GM12865 (cell line): Measurements from ENCODE around the gene SLC5A9.

ENCODE experiments used
- DNase-seq: peaks from one replicate; pipeline ENCODE4 v3.0.0; 2010; ENCODE audit warnings: low read depth
- H3K4me3 ChIP-seq: 2 replicates; pipeline ENCODE4 v1.5.1; 2011; ENCODE audit warnings: mild to moderate bottlenecking, low read depth, low read length, control low read depth
- TF ChIP-seq, protein P1 (sequence below): IDR thresholded peaks from 2 replicates; pipeline ENCODE4 v1.5.1; 2011; ENCODE audit warnings: low read length, control low read depth, low read depth, inconsistent platforms; ENCODE audit not compliant: insufficient read depth; ENCODE audit errors: missing control alignments

SLC5A9 gene

DNA sequence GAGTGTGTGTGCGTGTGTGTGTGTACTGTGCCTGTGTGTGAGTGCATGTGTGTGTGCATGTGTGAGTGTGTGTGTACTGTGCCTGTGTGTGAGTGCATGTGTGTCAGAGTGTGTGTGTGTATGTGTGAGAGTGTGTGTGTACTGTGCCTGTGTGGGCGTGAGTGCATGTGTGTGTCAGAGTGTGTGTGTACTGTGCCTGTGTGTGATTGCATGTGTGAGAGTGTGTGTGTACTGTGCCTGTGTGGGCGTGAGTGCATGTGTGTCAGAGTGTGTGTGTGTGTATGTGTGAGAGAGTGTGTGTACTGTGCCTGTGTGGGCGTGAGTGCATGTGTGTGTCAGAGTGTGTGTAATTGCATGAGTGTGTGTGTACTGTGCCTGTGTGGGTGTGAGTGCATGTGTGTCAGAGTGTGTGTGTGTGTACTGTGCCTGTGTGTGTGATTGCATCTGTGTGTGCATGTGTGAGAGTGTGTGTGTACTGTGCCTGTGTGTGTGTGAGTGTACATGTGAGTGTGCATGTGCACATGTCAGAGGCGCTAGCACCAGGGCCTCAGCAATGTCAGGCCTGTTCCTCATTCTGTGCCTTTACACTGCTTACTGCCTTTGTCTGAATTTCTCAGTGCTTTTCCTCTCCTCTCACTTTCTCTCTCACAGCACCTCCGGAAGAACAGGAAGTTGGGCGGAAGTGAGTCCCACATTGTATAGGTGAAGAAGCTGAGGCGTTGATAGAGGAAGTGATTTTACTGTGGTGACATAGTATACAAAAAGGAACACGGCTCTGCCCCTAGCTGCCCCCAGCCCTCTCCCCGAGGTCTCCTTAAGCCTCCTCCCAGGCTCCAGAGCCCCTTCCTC, 4.9 kb downstream of the SLC5A9 start:
- no peak overlapping the region for H3K4me3 ChIP-seq
- no peak for DNase-seq
- TF ChIP-seq, protein P1, sequence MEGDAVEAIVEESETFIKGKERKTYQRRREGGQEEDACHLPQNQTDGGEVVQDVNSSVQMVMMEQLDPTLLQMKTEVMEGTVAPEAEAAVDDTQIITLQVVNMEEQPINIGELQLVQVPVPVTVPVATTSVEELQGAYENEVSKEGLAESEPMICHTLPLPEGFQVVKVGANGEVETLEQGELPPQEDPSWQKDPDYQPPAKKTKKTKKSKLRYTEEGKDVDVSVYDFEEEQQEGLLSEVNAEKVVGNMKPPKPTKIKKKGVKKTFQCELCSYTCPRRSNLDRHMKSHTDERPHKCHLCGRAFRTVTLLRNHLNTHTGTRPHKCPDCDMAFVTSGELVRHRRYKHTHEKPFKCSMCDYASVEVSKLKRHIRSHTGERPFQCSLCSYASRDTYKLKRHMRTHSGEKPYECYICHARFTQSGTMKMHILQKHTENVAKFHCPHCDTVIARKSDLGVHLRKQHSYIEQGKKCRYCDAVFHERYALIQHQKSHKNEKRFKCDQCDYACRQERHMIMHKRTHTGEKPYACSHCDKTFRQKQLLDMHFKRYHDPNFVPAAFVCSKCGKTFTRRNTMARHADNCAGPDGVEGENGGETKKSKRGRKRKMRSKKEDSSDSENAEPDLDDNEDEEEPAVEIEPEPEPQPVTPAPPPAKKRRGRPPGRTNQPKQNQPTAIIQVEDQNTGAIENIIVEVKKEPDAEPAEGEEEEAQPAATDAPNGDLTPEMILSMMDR = no peak

DNA sequence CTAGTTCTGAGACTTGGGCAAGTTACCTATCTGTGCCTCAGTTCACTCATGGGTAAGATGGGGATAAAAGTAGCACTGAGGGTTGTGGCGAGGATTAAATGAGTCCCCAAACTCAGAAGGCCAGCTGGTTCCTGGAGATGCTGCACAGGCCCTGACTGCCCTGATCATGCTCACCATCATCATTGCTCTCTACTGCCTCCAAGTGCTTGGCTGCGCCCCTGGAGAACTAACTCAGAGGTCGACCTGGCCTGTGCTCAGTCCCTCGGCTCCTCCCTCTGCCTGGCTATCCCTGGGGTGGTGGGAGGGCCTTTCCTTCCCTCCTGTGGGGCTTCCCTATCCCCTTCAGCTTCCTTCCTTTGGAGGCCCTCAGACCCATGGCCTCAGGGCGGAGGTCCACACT, 5.6 kb downstream of the SLC5A9 start:
- H3K4me3 ChIP-seq = no peak overlapping the region
- no peak for DNase-seq
- TF ChIP-seq, protein P1 = no peak

DNA sequence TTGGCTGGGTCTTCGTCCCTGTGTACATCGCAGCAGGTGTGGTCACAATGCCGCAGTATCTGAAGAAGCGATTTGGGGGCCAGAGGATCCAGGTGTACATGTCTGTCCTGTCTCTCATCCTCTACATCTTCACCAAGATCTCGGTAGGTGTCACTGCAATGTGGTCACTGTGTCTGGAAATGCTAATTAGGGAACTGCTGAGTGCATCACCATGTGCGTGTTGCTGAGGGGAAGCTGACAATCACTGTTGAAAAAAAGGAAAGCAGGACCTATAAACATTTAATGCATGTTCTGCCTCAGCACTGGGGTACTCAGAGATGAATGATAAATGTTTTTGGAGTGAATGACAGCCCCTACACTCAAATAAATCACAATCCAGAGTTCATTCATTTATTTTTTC, 6.8 kb downstream of the SLC5A9 start:
- DNase-seq = no peak
- H3K4me3 ChIP-seq = no peak overlapping the region
- TF ChIP-seq, protein P1 = no peak

DNA sequence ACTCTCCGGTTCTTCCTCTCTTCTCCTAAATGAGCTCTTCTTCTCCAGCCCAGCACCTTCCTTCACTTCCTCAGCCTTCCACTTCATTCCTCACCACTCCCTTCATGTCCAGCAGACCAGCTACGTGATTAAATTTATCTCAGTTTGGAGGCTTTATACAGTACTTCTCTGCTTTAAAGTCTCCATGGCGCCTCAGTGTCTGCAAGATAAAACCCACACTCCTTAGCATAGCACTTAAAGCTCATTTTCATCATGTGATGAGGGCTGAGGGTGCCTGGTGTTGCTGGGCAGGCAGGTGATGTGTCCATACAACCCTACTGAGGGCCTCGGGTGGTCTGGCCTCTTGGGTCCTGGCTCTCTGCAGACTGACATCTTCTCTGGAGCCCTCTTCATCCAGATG, 7.7 kb downstream of the SLC5A9 start:
- TF ChIP-seq, protein P1 = no peak
- DNase-seq = no peak

DNA sequence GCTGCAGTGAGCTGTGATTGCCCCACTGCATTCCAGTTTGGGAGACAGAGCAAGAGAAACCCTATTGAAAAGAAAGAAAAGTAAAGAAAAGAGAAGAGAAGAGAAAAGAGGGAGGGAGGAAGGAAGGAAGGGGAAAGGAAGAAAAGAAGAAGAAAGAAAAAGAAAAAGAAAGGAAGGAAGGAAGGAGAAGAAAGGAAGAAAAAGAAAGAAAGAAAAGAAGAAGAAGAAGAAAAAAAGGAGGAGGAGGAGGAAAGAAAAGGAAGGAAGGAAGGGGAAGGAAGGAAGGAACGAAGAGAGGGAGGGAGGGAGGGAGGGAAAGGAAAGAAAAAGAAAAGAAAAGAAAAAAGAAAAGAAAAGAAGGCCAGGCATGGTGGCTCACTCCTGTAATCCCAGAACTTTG, 10.2 kb downstream of the SLC5A9 start:
- no peak overlapping the region for H3K4me3 ChIP-seq
- DNase-seq = no peak
- TF ChIP-seq, protein P1 = no peak

More for the DNA sequence above, 7.7 kb downstream of the SLC5A9 start:
- H3K4me3 ChIP-seq = no peak overlapping the region

DNA sequence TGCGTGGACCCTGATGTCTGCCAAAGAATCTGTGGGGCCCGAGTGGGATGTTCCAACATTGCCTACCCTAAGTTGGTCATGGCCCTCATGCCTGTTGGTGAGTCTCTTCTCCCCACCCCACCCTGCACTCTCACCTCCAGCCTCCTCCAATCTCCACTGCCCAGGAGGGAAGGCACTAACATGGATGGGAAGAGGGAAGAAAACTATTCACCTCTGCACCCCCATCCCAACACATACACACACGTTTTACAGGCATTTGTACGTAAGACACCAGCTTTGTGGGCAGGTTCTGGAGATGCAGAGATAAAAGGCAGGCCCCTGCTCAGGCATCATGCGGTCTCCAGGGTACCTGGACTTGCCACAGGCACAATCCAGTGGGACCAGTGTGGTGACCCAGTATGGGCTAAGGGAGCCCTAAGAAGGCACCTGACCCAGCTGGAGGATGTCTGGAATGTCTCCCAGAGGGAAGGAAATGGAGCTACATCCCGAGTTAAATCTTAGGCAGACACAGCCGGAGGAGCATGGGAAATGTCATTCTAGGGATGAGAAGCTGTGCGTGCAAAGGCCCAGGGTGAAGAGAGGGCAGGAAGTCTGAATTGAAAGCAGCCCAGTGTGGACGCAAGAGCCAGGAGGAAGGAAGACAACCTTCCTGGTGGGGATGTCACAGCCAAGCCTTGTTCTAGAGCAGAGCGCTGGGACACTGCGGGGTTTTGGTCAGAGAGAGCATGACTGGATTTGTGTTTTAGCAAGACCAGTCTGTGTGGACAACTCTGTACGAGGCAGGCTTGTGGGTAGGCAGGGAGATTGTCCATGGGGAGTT, 11.4 kb downstream of the SLC5A9 start:
- TF ChIP-seq, protein P1 = no peak
- H3K4me3 ChIP-seq = no peak overlapping the region
- no peak for DNase-seq
